GM21515 (cell line): ENCODE data around the gene ARFGAP2.
"Not testable (repeated sequence)": the region's sequence is repeated elsewhere in the genome, so short reads cannot be mapped to it uniquely, and the experiment has no call there.

Experiments used
- ATAC-seq: cut with Tn5 transposase; IDR thresholded peaks from one replicate; pipeline ENCODE4 v1.9.1; 2021; ENCODE audit not compliant: unreplicated experiment

The ARFGAP2 gene

GRCh38 chr11:47149782-47150181 is 26.9 kb downstream of the ARFGAP2 start:
- ATAC-seq = no peak

- no peak for ATAC-seq
These were observed 27.7 kb downstream of the ARFGAP2 start for GRCh38 chr11:47148903-47149531.

GRCh38 chr11:47148270-47148669 is 28.4 kb downstream of the ARFGAP2 start:
- no peak for ATAC-seq

- ATAC-seq = no peak
These were observed 29.0 kb downstream of the ARFGAP2 start for GRCh38 chr11:47147681-47148080.

- no peak for ATAC-seq
These were observed 29.4 kb downstream of the ARFGAP2 start for GRCh38 chr11:47147250-47147649.

- ATAC-seq = no peak
These were observed 32.1 kb downstream of the ARFGAP2 start for GRCh38 chr11:47144541-47144940.

- no peak for ATAC-seq
These were observed 33.4 kb downstream of the ARFGAP2 start for GRCh38 chr11:47143322-47143721.

GRCh38 chr11:47139878-47140277 is 36.8 kb downstream of the ARFGAP2 start:
- no peak for ATAC-seq

- no peak for ATAC-seq
These were observed 39.2 kb downstream of the ARFGAP2 start for GRCh38 chr11:47137476-47137875.

GRCh38 chr11:47136921-47137320 is 39.8 kb downstream of the ARFGAP2 start:
- ATAC-seq = no peak

- ATAC-seq = no peak
These were observed 40.4 kb downstream of the ARFGAP2 start for GRCh38 chr11:47136327-47136726.

- no peak for ATAC-seq
These were observed 43.7 kb downstream of the ARFGAP2 start for GRCh38 chr11:47132981-47133380.

GRCh38 chr11:47132490-47132889 is 44.2 kb downstream of the ARFGAP2 start:
- no peak for ATAC-seq

GRCh38 chr11:47131136-47131535 is 45.5 kb downstream of the ARFGAP2 start:
- ATAC-seq = no peak

GRCh38 chr11:47130543-47130942 is 46.1 kb downstream of the ARFGAP2 start:
- ATAC-seq = no peak

GRCh38 chr11:47127213-47127612 is 49.5 kb downstream of the ARFGAP2 start:
- no peak for ATAC-seq

GRCh38 chr11:47125083-47125482 is 51.6 kb downstream of the ARFGAP2 start:
- ATAC-seq = no peak

GRCh38 chr11:47124675-47125074 is 52.0 kb downstream of the ARFGAP2 start:
- no peak for ATAC-seq

- no peak for ATAC-seq
These were observed 53.6 kb downstream of the ARFGAP2 start for GRCh38 chr11:47123094-47123493.

- no peak for ATAC-seq
These were observed 54.9 kb downstream of the ARFGAP2 start for GRCh38 chr11:47121731-47122130.

GRCh38 chr11:47121056-47121455 is 55.6 kb downstream of the ARFGAP2 start:
- no peak for ATAC-seq

- not testable (repeated sequence) for ATAC-seq
These were observed 57.6 kb downstream of the ARFGAP2 start for GRCh38 chr11:47118958-47119688.
